ENCODE results near the gene PET100. TPM values are rescaled to one million over a fixed set of nuclear protein-coding genes. Genes with fewer than 3 reads are reported as not detected.

Gene PET100
- total and polyA plus RNA-seq, 7 donors, result 49.6 to 112 (median 93.1) TPM

DNA sequence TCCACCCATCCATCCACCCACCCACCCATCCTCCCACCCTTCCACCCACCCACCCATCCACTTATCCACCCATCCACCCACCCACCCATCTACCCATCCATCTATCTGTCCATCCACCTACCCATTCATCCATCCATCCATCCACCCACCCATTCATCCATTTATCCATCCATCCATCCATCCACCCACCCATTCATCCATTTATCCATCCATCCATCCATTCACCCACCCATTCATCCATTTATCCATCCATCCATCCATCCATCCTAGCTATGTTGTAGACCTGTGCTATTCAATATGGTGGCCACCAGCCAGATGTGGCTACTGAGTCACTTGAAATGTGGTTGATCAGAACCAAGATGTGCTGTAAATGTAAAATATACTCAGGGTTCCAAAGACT, 28.9 kb upstream of the PET100 start:
- DNase-seq, result no peak
- Histone ChIP-seq H3K9me3 (no peaks in the 10 kb centered on the region), H3K4me1 (no peaks in the 10 kb centered on the region), H3K36me3 (ENCODE audit: insufficient read depth in 1 of 2, low read depth in 1 of 2) (no peaks in the 10 kb centered on the region), H3K27me3 (ENCODE audit: insufficient read depth in 3 of 3, low read length in 2 of 3) (peaks cover 0 to 36% (median 7%) of the 10 kb centered on the region in 3 donors), H3K27ac (no peak overlapping the region), H3K4me3 (no peak overlapping the region)
- intact Hi-C loops (cut with DNase I), result no loop called here
- ATAC-seq, result no peak
- TF ChIP-seq, protein P1, sequence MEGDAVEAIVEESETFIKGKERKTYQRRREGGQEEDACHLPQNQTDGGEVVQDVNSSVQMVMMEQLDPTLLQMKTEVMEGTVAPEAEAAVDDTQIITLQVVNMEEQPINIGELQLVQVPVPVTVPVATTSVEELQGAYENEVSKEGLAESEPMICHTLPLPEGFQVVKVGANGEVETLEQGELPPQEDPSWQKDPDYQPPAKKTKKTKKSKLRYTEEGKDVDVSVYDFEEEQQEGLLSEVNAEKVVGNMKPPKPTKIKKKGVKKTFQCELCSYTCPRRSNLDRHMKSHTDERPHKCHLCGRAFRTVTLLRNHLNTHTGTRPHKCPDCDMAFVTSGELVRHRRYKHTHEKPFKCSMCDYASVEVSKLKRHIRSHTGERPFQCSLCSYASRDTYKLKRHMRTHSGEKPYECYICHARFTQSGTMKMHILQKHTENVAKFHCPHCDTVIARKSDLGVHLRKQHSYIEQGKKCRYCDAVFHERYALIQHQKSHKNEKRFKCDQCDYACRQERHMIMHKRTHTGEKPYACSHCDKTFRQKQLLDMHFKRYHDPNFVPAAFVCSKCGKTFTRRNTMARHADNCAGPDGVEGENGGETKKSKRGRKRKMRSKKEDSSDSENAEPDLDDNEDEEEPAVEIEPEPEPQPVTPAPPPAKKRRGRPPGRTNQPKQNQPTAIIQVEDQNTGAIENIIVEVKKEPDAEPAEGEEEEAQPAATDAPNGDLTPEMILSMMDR (IDR thresholded peaks at IDR 0.05), result no peak

DNA sequence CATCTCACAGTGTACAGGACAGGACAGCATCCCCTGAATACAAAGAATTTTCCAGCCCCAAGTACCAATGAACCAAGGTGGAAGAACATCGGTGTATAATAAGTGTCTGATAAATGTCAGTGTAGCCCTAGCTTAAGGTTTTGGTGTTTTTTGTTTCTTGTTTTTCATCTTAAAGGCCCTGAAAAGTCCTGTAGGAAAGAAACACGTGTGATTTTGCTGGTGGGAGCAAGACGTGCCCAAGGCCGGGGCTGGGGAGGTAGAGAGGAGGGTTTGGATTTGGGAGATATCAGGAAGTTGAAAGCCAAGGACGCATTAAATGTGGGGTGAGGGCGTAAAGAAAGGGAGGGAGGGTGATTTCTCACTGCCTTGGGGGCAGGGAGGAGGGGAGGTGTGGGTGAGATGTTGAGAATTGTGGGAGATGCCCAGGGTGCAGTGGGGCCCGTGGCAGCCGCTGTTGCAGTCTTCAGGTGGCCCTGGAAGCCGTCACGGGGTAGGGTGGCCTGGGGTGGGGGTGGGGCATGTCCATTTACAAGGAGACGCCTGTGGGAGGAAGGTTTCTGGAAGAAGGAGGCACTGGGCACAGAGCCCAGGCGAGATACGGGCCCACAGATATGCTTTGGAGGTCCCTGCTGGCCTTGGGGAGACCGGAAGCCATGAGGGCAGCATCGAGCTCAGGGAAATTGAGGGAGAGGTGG, 27.2 kb upstream of the PET100 start:
- no peaks in the 10 kb centered on the region for H3K9me3 ChIP-seq
- no peak overlapping the region for H3K27ac ChIP-seq
- DNase-seq (no peak), ATAC-seq (no peak)
- intact Hi-C loops (cut with DNase I), result no loop called here
- H3K4me1 ChIP-seq, result no peaks in the 10 kb centered on the region
- TF ChIP-seq, protein P1 (IDR thresholded peaks at IDR 0.05), result no peak
- peaks cover 0 to 28% (median 6%) of the 10 kb centered on the region in 3 donors for H3K27me3 ChIP-seq (ENCODE audit: insufficient read depth in 3 of 3, low read length in 2 of 3)
- H3K36me3 ChIP-seq (ENCODE audit: insufficient read depth in 1 of 2, low read depth in 1 of 2), result no peaks in the 10 kb centered on the region
- 37 to 41% (median 38%) methylated on average over 15 of the region's 15 CpGs for WGBS, 3 donors
- H3K4me3 ChIP-seq, result no peak overlapping the region

DNA sequence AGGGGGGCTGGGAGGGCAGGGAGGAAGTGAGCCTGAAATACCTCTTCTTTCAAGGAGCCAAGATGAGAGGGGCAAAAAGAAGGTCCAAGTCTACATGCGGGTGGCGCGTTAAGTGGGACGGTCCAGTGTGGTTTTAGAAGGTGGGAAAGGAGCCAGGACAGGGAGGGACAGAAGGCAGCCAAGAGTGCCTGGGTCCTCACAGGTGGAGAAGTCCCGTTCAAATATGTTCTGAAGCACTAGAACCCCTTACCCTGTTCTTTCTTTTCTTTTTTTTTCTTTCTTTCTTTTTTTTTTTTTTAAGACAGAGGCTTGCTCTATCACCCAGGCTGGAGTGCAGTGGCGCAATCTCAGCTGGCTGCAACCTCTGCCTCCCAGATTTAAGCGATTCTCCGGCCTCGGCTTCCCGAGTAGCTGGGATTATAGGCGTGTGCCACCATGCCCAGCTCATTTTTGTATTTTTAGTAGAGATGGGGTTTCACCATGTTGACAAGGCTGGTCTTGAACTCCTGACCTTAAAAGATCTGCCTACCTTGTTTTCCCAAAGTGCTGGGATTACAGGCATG, 26.6 kb upstream of the PET100 start:
- intact Hi-C loops (cut with DNase I), result no loop called here
- no peaks in the 10 kb centered on the region for H3K9me3 ChIP-seq
- no peak overlapping the region for H3K27ac ChIP-seq
- peaks cover 0 to 23% (median 5%) of the 10 kb centered on the region in 3 donors for H3K27me3 ChIP-seq (ENCODE audit: insufficient read depth in 3 of 3, low read length in 2 of 3)
- no peaks in the 10 kb centered on the region for H3K36me3 ChIP-seq (ENCODE audit: insufficient read depth in 1 of 2, low read depth in 1 of 2)
- WGBS, 3 donors, result 55 to 71% (median 58%) methylated on average over 11 of the region's 11 CpGs
- ATAC-seq (no peak), DNase-seq (no peak)
- no peaks in the 10 kb centered on the region for H3K4me1 ChIP-seq
- TF ChIP-seq, protein P1 (IDR thresholded peaks at IDR 0.05), result no peak
- no peak overlapping the region for H3K4me3 ChIP-seq

DNA sequence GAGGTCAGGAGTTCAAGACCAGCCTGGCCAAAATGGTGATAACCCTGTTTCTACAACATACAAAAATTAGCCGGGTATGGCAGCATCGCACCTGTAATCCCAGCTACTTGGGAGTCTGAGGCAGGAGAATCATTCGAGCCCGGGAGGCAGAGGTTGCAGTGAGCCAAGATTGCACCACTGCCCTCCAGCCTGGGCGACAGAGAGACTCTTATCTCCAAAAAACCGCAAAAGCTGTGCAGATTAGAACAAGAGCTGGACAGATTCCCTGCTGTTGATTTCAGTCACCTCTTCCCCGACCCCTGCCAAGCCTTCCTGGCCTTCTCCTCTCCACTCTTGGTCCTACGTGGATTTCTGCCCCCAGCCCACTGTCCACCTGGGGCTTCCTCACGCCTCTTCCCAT, 25.7 kb upstream of the PET100 start:
- H3K9me3 ChIP-seq, result no peaks in the 10 kb centered on the region
- TF ChIP-seq, protein P1 (IDR thresholded peaks at IDR 0.05), result no peak
- H3K4me3 ChIP-seq, result no peak overlapping the region
- H3K27ac ChIP-seq, result no peak overlapping the region
- WGBS, 3 donors, result 73 to 84% (median 81%) methylated on average over 9 of the region's 9 CpGs
- no peaks in the 10 kb centered on the region for H3K4me1 ChIP-seq
- no peaks in the 10 kb centered on the region for H3K36me3 ChIP-seq (ENCODE audit: insufficient read depth in 1 of 2, low read depth in 1 of 2)
- DNase-seq (no peak), ATAC-seq (no peak)
- peaks cover 0 to 15% (median 2%) of the 10 kb centered on the region in 3 donors for H3K27me3 ChIP-seq (ENCODE audit: insufficient read depth in 3 of 3, low read length in 2 of 3)
- intact Hi-C loops (cut with DNase I), result no loop called here
